GM10248 (cell line): ENCODE data around the gene LRSAM1.

Experiments used
- CTCF ChIA-PET: fragments of 300-600 bp; sonication (Branson Sonifier 250); formaldehyde crosslinking; extraction: SDS; loops from one replicate; lab custom pipeline; 2021; ENCODE audit warnings: antibody characterized with exemption; lab: Yijun Ruan, JAX
- POLR2A ChIA-PET: fragments of 350-650 bp; sonication (Branson Sonifier 250); formaldehyde crosslinking; extraction: SDS; loops from one replicate; lab custom pipeline; 2020; ENCODE audit warnings: antibody characterized with exemption; lab: Yijun Ruan, JAX
- DNase-seq: peaks from one replicate; pipeline ENCODE4 v3.0.0; 2012; ENCODE audit errors: extremely low spot score
- TF ChIP-seq, protein P1 (sequence below): IDR thresholded peaks from 2 replicates; pipeline ENCODE4 v1.5.1; 2012; ENCODE audit warnings: mild to moderate bottlenecking, low read depth; ENCODE audit errors: extremely low read depth, missing control alignments, control extremely low read depth

The LRSAM1 gene

DNA sequence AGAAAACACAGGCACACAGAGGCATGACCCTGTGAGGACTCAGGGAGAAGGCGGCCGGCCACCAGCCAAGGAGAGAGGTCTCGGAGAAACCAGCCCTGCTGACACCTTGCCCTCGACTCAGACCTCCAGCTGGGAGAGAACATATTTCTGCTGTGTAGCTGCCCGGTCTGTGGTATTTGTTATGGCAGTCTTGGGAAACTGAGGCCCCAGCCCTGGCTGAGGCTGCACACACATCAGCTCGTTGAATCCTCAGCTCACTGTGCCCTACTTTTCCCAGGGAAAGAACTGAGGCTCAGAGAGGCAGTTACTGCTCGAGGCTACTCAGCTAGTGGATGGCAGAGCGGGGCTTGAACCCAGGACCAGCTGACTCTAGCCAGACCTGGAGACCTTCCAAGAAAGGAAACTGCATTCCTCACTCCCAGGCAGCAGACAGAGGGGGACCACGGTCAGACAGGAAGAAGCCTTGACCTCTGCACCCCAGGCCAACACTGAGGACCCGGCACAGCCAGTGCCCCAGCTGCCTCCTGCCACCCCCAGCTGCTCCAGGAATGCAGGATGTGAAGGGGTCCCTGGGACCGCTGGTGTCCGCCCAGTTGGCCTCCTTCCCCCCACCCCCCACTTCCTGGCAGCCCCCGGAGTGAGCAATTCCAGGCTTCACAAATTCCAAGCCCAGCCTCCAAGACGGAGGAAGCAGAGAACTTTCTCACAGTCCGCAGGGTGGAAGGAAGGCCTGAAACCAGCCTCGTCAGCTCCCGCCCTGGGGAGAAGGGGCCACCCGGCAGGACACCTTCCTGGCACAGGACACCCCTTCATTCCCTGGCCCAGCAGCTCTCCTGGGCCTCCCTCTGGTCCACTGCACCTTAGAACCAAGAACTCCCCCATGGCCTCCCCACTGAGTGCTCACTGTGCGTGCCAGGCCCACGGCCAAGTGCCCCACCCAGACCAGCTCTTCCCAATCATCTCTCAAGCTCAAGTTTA lies 69.9 kb downstream of the LRSAM1 start:
- ChIA-PET CTCF (no interaction called here), POLR2A (no interaction called here)
- TF ChIP-seq, protein P1, sequence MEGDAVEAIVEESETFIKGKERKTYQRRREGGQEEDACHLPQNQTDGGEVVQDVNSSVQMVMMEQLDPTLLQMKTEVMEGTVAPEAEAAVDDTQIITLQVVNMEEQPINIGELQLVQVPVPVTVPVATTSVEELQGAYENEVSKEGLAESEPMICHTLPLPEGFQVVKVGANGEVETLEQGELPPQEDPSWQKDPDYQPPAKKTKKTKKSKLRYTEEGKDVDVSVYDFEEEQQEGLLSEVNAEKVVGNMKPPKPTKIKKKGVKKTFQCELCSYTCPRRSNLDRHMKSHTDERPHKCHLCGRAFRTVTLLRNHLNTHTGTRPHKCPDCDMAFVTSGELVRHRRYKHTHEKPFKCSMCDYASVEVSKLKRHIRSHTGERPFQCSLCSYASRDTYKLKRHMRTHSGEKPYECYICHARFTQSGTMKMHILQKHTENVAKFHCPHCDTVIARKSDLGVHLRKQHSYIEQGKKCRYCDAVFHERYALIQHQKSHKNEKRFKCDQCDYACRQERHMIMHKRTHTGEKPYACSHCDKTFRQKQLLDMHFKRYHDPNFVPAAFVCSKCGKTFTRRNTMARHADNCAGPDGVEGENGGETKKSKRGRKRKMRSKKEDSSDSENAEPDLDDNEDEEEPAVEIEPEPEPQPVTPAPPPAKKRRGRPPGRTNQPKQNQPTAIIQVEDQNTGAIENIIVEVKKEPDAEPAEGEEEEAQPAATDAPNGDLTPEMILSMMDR: no peak
- no peak for DNase-seq

DNA sequence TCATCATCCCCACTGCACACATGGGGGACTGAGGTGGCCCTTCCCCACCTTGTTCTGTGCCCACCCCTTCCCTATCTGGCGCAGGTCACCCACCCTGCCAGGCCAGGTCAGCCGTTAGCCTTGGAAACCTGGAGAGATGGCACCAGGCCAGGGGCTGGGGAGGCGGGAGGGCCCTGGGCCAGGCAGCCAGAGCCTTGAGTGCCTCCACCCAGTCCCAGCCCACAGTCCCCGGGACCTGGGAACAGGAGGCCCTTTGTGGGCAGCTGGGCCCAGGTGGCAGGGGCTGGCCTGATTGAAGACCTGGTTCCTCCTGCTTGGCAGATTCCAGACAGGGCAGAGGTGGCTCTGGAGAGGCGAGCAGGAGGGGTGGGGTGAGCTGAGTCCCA lies 70.6 kb downstream of the LRSAM1 start:
- ChIA-PET POLR2A (no interaction called here), CTCF (no interaction called here)
- DNase-seq: no peak
- TF ChIP-seq, protein P1: no peak

DNA sequence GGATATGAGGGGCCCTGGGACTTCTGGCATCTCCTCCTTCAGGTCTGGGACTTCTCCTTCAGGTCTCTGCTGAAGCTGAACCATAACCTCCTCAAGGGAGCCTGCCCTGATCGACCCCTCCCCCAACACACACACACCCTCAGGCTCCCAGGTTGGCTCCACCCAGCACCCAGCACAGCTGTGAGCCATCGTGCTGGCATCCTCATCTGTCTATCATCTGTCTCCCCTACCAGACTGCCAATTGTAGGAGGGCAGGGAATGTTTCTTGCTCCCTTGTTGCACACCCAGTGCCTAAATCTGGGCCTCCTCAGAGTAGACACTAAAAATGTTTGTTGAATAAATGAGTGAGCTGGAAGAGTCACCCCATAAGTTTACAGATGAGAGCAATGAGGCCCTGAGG lies 71.4 kb downstream of the LRSAM1 start:
- DNase-seq: no peak
- TF ChIP-seq, protein P1: no peak
- ChIA-PET POLR2A (no interaction called here), CTCF (interaction anchor here (1.2 kb wide), 1 partner anchor 29 kb away, joined by 3 read pairs; no protein-coding TSS in a partner anchor)

DNA sequence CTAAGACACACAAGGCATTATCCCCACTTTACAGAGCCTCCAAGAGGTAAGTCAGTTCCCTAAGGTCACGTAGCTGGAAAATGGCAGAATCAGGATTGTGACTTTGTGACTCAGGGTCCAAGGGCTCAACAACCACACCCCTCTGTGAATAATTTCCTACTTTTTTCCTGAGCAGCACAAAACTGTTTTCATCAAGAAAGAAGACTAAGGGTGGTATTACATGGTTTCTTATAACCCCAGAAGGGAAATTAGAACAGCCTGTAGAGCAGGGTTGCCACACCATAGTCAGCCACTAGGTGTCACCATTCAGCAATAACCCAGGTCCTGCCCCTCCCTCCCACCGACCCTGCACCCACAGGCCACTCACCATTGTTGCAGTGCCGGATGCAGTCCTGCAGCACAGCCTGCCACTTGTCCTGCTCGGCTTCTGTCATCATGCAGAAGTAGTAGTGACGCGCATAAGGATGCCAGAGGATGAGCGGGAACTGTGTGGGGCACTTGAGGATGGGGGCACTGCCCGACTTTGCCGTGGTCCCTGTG lies 72.1 kb downstream of the LRSAM1 start:
- POLR2A ChIA-PET: no interaction called here
- TF ChIP-seq, protein P1: peak; percentile 19
- CTCF ChIA-PET: interaction anchor here (1.2 kb wide), 1 partner anchor 29 kb away, joined by 3 read pairs; no protein-coding TSS in a partner anchor
- DNase-seq: no peak

DNA sequence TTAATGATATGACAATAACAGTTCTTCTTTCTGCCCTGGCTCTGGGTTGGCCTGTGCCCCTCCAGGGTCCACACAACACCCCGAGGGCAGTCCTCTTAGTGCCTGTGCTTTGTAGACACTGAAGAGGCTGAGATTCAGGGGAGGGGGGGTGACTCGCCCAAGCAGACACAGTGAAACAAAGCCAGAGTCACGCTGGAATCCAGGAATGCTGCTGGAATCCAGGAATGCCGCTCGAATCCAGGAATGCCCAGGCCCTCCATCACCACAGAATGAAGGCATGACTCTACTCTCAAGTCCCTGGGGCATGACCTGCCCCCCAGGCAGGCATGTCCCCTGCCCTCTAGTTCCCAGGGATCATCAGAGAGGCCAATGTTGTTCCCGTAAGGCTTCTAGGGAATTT lies 73.1 kb downstream of the LRSAM1 start:
- TF ChIP-seq, protein P1: no peak
- ChIA-PET CTCF (interaction anchor here (1.5 kb wide), 1 partner anchor 21 kb away, joined by 6 read pairs; no protein-coding TSS in a partner anchor), POLR2A (no interaction called here)
- DNase-seq: no peak

DNA sequence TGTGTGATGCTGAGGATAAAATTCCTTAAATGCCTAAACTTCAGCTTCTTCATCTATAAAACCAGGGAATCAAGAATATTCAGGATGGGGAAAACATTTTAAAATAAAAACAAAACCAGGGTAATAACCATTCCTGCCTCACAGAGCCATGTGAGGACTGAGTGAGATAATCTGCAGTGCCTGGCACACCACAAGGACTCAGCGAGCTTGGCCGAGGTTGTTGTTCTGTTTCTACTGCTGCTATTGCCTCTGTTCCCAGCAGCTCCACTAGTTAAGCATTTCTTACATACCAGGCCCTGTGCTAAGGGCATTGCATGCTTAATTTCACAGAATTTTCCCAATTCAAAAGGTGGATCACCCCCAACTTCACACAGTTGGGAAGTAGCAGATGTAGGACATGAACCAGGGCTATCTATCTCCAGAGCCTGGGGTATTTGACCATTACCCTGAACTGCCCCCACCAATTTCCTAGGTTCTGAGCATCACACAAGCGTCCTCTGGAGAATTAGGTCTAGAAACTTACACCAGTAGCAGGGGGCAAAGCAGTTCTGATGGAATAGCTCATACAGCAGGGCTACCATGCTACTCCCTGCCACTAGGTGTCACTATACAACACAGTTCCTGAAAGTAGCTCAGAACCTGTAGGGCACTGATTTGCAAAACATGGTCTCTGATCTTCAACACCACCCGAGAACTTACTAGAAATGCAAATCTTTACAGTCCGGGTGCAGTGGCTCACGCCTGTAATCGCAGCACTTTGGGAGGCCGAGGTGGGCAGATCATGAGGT lies 74.3 kb downstream of the LRSAM1 start:
- ChIA-PET POLR2A (no interaction called here), CTCF (interaction anchor here (0.7 to 1.5 kb wide), 3 partner anchors 15 to 209 kb away, joined by 3 to 6 read pairs (median 4); partner anchors contain the start of gene TOR2A)
- TF ChIP-seq, protein P1: peak; percentile 17
- DNase-seq: no peak
